Measurements from ENCODE around the gene EML6.

DNA sequence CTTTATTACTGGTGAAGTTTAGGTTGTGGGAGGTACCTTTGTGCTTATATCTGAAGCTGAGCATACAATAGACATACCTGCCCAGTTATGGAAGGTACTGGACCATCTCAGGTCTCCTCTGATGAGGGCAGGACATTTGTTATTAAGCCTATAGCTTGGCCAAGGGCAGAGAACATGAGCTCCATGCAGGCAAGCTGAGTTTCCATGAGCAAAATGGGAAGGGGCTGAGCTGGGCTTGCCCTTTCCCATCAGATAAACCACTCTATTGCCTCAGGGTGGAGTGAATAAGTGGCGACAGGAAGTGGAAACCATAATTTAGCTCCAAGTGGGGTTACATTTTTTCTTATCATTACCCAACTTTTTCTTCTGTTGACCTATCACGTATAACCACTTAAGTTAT is 39.9 kb upstream of the EML6 start:
- no peak for TF ChIP-seq CTCF (IDR thresholded peaks at IDR 0.05)
- TF ChIP-seq JUN (IDR thresholded peaks at IDR 0.05) = no peak

Data from A549 (cell line).